GM12873 (cell line): ENCODE data around the gene EXT2.

ENCODE experiments used
- CTCF ChIP-seq: IDR thresholded peaks from 2 replicates; pipeline ENCODE4 v1.5.1; 2012; ENCODE audit warnings: low read depth, mild to moderate bottlenecking, moderate library complexity, low read length, control low read depth; ENCODE audit not compliant: insufficient read depth; ENCODE audit errors: missing control alignments

EXT2 gene

GRCh38 chr11:44282620-44283019, 187.1 kb downstream of the EXT2 start:
- TF ChIP-seq CTCF = no peak

GRCh38 chr11:44285756-44286155, 190.3 kb downstream of the EXT2 start:
- no peak for TF ChIP-seq CTCF

GRCh38 chr11:44286268-44286880, 190.9 kb downstream of the EXT2 start:
- TF ChIP-seq CTCF = peak; percentile 99

- TF ChIP-seq CTCF = no peak
Measured at GRCh38 chr11:44286911-44287310, 191.4 kb downstream of the EXT2 start.

- TF ChIP-seq CTCF = no peak
Measured at GRCh38 chr11:44288133-44288526, 192.7 kb downstream of the EXT2 start.

GRCh38 chr11:44290208-44290607, 194.7 kb downstream of the EXT2 start:
- no peak for TF ChIP-seq CTCF
